Measurements from ENCODE around the gene MAGEF1.
A peak's percentile ranks its signal among the peaks of the same experiment; 100 is the strongest.

The MAGEF1 gene

DNA sequence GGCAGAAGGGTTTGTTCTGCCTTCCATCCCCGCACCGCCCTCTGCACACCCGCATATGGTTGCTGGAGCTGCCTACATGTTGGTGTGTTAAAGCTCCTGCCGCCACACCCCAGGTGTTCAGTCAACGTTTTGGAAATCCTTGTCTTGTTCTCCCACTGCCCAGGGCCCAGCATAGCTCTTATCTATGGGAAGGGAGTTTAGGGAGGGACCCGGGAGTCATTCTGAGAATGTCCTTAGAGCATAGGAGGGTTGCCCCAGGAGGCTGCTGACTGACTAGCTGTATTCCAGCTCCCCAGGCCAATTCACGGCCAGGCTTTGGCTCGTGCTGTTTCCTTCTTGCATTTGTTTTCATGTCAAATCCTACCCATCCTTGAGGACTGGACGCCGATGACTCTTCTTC lies 46.8 kb downstream of the MAGEF1 start:
- no peak for DNase-seq (ENCODE audit: low read depth)

GRCh38 chr3:184663756-184664155 lies 48.1 kb downstream of the MAGEF1 start:
- peak; percentile 24 for DNase-seq (ENCODE audit: low read depth)

DNA sequence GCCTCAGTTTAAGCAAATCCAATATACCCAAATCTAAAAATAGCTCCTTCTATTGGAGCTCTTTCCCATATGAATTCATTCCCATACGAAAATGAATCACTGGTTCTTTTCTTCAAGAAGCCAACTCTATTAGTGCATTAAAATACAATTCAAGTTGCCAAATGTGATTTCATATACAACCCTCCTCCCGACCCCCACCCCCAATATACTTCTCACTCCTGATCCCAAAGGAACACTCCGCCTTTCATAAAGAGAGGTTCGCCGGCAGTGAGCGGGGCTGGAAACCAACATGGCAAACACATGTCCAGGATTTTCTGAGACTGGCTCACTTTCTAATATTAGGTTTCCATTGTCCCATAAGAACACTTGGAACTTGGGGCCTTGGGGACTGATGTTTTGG lies 48.5 kb downstream of the MAGEF1 start:
- DNase-seq (ENCODE audit: low read depth): no peak

DNA sequence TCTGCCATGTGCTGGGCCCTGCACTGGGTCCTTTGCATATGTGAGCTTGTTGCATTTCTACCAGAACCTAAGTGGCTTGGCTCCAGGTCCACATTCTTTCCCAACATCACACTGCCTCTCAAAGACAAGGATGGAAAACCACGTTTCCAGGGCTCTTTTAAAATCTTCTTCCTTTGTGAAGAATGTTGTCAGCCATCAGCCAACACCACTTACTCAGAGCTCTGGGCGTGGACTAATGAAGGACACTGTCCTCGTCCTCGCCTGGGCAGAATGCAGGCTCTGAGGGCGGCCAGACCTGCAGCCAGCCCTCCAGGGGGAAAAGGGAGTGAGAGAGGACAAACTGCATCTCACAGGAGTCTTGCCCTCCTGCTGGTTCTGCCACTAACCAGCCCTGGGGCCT lies 49.7 kb downstream of the MAGEF1 start:
- peak; percentile 25 for DNase-seq (ENCODE audit: low read depth)

- no peak for DNase-seq (ENCODE audit: low read depth)
These were observed 50.9 kb downstream of the MAGEF1 start for GRCh38 chr3:184660931-184661330.

All from GM04503 (cell line).